HuH-7 (cell line): ENCODE data around the gene PPFIA3.
"Not testable (repeated sequence)": the region's sequence is repeated elsewhere in the genome, so short reads cannot be mapped to it uniquely, and the experiment has no call there.

Experiments used
- DNase-seq: peaks from one replicate; pipeline ENCODE4 v3.0.0; 2011; ENCODE audit warnings: low spot score

The PPFIA3 gene

DNA sequence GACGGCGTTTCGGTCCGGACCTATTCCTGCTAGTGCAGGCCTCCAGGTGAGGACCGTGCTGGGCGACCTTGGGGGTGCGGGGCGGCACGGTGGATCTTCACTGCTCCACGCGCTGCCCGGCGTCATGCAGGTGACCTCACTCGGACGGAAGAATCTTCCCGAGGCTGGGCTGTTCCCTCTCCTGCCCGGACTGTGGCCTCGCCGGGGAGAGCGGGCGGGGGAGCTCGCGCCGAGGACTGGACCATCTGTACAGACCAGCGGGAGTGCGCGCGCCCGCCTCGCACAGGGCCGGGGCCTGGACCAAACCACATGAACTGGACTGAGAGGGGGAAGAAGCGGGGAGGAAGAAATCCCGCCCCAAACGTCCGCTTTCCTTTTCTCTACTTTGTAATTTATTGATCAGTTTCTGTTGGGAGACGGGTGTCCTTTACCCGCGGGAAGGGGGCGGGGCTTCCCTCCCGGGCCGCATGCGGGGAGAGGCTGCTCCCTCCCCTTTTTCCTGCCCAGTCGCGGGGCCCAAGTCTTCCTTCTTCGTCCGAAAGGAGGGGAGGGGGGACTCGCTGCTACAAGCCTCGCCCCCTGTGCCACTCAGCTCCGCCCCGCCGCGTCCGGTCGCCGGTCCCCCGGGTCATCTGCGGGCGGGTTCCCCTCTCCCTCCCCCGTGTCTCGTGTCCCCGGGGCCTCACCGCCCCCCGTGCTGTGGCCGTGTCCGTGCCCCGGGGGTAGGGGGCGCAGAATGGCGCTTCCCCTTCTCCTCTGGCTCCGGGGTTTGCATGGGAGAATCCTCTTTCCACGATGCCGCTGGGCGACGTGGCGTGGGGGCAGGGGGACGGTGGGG, 31.0 kb downstream of the PPFIA3 start:
- peak; percentile 92 for DNase-seq

DNA sequence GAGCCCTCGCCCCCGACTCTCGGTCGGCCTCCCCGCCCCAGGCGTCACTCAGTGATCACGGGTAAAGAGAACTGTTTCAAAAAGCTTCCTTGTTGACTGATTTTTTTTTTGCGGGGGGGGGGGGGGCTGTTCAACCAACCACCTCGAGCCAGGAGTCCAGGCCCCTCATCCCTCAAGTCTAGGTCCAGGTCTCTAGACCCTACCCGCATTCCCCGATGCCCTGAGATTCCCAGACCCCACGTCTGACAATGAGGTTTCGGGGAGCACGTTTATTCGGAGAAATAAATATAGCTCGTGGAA, 31.6 kb downstream of the PPFIA3 start:
- DNase-seq: no peak

DNA sequence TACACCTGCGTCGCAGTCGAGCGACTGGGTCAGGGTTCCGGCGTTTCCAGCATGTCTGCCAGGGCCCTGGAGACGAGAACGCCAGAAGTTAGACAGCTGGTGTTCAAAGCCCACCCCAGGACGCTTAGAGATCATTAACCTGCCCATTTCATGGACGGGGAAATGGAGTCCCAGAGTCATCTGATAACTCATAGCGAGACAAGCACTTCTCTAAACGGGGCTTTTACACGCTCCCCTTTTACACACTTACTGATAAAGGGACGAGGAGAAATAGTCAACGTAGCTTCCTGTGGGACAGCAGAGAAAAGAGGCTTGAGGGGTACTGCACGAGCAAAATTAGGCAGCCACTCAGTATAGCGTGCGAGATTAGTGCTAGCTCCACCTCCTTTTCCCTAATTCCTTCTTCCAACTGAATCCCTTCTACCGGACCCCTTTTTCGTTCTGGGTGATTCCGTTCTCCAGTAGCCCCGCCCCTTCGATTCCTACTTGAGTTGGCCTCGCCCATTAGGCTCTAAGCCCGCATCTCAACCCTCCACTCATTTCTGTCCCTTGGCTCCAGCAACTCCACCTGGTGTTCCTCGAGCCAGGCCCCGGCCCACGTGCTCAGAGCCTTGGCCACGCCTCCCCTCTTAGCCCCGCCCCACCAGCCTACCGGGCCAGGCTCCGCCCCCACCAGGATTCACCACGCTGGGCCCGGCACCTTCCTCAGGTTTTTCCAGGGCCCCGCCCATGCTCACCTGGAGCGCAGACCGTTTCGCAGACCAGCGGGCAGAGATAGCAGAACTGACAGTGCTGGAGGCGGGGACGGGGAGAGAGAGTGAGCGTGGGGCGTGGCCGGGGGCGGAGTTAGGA, 32.1 kb downstream of the PPFIA3 start:
- peak; percentile 85 for DNase-seq

DNA sequence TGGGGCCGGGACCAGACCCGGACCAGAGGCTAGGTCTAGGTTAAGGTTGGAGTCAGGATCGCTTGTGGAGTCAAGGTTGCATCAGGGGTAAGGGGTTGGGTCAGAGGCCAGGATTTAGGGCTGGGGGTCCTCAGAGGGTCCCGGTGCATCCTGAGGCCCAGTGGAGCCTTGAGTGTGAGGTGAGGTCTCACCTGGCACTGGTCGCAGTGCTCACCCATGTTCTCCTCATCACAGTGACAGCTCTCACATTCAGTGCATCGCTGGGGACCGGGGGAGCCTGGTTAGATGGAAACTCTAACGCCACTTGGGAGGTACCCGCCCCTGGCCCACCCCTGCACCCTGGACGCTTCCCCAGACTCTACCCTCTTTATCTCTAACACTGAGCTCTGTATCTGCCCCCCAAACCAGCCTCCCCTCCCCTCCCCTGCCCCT, 32.8 kb downstream of the PPFIA3 start:
- DNase-seq: no peak

GRCh38 chr19:49153167-49153809, 33.9 kb downstream of the PPFIA3 start:
- no peak for DNase-seq

DNA sequence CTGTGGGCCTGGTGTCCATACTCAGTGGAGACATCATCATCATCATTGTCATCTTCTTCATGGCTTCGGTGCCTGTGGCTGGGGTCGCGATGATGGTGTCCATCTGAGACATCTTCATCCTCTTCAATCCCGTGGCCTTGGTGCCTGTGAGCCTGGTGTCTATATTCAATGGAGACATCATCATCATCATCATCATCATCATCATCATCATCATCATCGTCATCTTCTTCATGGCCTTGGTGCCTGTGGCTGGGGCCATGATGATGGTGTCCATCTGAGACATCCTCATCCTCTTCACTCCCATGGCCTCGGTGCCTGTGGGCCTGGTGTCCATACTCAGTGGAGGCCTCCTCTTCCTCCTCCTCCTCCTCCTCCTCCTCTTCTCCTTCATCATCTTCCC, 34.9 kb downstream of the PPFIA3 start:
- DNase-seq: no peak

- no peak for DNase-seq
Observed at GRCh38 chr19:49155005-49155819, 35.9 kb downstream of the PPFIA3 start, which contains the start of gene HRC. Gene HRC, minus strand, starts transcription at chr19:49155396. Its CDS starts 159 bp downstream, at chr19:49155237.

GRCh38 chr19:49155820-49156346, 36.5 kb downstream of the PPFIA3 start:
- DNase-seq: no peak

- DNase-seq: peak; percentile 93
Observed at GRCh38 chr19:49157445-49158224, 38.3 kb downstream of the PPFIA3 start, which contains the start of gene TRPM4. Gene TRPM4, plus strand, starts transcription at chr19:49157792. Its CDS starts 75 bp downstream, at chr19:49157867.

GRCh38 chr19:49160450-49161189, 41.3 kb downstream of the PPFIA3 start:
- DNase-seq: no peak

- no peak for DNase-seq
Observed at GRCh38 chr19:49161987-49162386, 42.6 kb downstream of the PPFIA3 start.

GRCh38 chr19:49165111-49165750, 45.9 kb downstream of the PPFIA3 start:
- DNase-seq: no peak

GRCh38 chr19:49165865-49166301, 46.5 kb downstream of the PPFIA3 start:
- DNase-seq: no peak

DNA sequence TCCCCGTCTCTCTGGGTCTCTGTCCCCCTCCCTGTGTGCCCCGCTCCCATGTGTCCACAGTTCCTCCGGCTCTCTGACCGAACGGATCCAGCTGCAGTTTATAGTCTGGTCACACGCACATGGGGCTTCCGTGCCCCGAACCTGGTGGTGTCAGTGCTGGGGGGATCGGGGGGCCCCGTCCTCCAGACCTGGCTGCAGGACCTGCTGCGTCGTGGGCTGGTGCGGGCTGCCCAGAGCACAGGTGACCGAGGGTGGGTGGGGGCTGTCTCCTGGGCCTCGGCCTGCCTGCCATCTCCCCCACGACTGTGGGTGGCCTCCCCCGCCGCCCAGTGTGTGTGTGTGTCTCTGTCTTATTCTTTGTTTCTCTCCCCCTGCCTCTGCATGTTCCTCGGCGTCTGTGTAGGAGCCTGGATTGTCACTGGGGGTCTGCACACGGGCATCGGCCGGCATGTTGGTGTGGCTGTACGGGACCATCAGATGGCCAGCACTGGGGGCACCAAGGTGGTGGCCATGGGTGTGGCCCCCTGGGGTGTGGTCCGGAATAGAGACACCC, 48.6 kb downstream of the PPFIA3 start:
- no peak for DNase-seq

DNA sequence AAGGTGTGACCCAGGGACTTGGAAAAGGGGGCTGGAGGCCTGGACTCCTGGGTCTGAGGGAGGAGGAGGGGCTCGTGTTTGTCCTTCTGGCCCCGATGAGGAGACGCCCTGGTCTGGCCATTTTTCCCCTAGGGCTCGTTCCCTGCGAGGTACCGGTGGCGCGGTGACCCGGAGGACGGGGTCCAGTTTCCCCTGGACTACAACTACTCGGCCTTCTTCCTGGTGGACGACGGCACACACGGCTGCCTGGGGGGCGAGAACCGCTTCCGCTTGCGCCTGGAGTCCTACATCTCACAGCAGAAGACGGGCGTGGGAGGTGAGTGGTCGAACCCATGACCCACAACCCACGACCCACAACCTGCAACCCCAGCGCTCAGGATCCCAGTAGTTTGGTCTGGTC, 49.1 kb downstream of the PPFIA3 start:
- DNase-seq: no peak

DNA sequence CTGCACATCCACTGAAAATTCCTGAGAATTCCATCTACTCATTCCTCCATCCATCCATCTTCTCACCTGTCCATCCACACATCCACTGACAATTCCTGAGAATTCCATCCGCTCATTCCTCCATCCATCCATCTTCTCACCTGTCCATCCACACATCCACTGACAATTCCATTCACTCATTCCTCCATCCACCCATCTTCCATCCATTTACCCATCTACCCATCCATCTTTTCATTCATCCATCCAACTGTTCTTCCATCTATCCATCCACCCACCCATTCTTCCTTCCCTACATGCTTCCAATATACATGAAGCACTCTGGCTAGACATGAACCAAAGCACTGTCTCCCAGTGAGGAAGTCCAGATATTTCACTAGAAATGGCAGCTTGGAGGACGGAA, 53.9 kb downstream of the PPFIA3 start:
- no peak for DNase-seq

DNA sequence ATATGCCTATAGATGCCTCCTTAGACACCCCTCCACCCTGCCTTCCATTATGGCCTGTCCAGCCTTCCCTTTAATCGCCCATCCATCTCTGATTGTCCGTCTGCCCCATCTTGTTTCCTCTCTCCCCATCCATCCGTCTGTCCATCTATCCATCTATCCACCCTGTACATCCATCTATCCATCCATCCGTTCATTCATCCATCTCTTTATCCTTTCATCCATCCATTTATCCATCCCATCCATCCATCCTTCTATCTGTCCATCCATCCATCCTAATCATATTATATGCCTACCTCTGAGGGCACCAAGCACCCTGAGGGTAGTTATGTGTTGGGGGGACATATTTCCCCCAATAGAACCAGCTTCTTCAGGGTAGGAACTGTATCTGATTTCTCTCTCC, 61.3 kb downstream of the PPFIA3 start:
- no peak for DNase-seq

DNA sequence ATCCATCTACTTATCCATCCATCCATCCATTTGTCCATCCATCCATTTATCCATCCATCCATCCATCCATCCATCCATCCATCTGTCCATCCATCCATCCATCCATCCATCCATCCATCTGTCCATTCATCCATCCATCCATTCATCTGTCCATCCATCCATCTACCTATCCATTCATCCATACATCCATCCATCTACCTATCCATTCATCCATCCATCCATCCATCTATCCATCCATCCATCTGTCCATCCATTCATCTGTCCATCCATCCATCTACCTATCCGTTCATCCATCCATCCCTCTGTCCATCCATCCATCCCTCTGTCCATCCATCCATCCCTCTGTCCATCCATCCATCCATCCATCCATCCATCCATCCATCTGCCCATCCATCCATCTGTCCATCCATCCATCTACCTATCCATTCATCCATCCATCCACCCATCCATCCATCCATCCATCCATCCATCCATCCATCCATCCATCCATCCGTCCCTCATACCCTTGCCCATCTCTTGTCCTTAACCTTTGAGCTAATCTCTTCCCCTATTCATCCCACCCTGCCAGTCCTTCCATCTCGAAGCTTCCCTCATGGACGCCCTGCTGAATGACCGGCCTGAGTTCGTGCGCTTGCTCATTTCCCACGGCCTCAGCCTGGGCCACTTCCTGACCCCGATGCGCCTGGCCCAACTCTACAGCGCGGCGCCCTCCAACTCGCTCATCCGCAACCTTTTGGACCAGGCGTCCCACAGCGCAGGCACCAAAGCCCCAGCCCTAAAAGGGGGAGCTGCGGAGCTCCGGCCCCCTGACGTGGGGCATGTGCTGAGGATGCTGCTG, 62.9 kb downstream of the PPFIA3 start:
- not testable (repeated sequence) for DNase-seq
